GM23248 (cell line): Measurements from ENCODE around the gene LINGO1.

Source experiments
- EZH2 ChIP-seq: fragments of 200-600 bp; sonication (generic); IDR thresholded peaks from 2 replicates; pipeline ENCODE4 v1.6.1; 2018; ENCODE audit warnings: antibody characterized with exemption, mild to moderate bottlenecking; ENCODE audit not compliant: insufficient read depth, poor library complexity, severe bottlenecking
- EZH2phosphoT487 ChIP-seq: fragments of 200-600 bp; sonication (generic); IDR thresholded peaks from 2 replicates; pipeline ENCODE4 v1.6.1; 2018; ENCODE audit warnings: antibody characterized with exemption, moderate library complexity, mild to moderate bottlenecking, low read depth; ENCODE audit not compliant: insufficient read depth

DNA sequence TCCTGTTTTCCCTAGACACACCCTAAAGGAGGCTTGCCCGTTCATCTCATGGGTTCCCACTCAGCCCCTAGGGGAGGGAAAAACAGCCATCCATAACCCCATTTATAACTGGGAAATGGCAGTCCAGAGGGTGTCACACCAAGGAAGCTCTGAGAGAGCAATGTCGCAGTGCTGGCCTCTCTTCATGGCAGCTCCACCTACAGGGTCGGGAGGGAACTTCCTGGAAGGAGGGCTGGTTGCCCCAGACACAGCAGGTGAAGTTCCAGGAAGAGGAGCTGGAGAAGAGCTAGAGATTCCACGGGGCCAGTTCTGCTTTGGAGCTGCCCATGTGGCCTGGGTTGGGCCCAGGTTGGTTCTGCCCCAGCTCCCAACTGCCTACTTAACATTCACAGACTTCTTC, 22.3 kb upstream of the LINGO1 start:
- TF ChIP-seq EZH2 (no peak), EZH2phosphoT487 (no peak)
